HepG2 (cell line): ENCODE measurements around the gene ITPRIPL1. TPM values are rescaled to one million over a fixed set of nuclear protein-coding genes. Genes with fewer than 3 reads are reported as not detected.
A peak's percentile ranks its signal among the peaks of the same experiment; 100 is the strongest.

ENCODE experiments used
- ETV6 ChIP-seq: sonication (generic); formaldehyde crosslinking; conservative IDR thresholded peaks from 2 replicates; pipeline ENCODE4 v1.4.0; 2020; ENCODE audit warnings: missing genetic modification reagents
- FIP1L1 ChIP-seq: fragments of 200-400 bp; formaldehyde crosslinking; IDR thresholded peaks from 2 replicates; pipeline ENCODE4 v1.6.1; 2018; ENCODE audit warnings: low read depth, mild to moderate bottlenecking, low read length, moderate library complexity, borderline replicate concordance; ENCODE audit not compliant: insufficient read depth
- FOXM1 ChIP-seq: sonication (generic); formaldehyde crosslinking; IDR thresholded peaks from 2 replicates; pipeline ENCODE4 v1.5.0; 2020; ENCODE audit warnings: missing genetic modification reagents
- HDAC2 ChIP-seq: sonication (generic); formaldehyde crosslinking; IDR thresholded peaks from 2 replicates; pipeline ENCODE4 v1.4.0; 2020; ENCODE audit warnings: missing genetic modification reagents
- PHB2 ChIP-seq: fragments of 450-650 bp; IDR thresholded peaks from 2 replicates; pipeline ENCODE4 v1.6.1; 2018; ENCODE audit not compliant: partially characterized antibody
- SNAPC2 ChIP-seq: sonication (generic); formaldehyde crosslinking; IDR thresholded peaks from 2 replicates; pipeline ENCODE4 v1.8.1; 2022; ENCODE audit warnings: mild to moderate bottlenecking, missing genetic modification reagents
- TAF1 ChIP-seq: sonication (generic); formaldehyde crosslinking; IDR thresholded peaks from 2 replicates; pipeline ENCODE4 v1.4.0; 2020; ENCODE audit warnings: missing genetic modification reagents
- TFAP4 ChIP-seq: sonication (generic); IDR thresholded peaks from 2 replicates; pipeline ENCODE4 v1.6.1; 2016; ENCODE audit warnings: low read depth, borderline replicate concordance
- XRCC5 ChIP-seq: fragments of 200-400 bp; formaldehyde crosslinking; optimal IDR thresholded peaks from 2 replicates; pipeline ENCODE3; 2017; ENCODE audit warnings: mild to moderate bottlenecking, low read length
- ZBTB42 ChIP-seq: sonication (generic); formaldehyde crosslinking; IDR thresholded peaks from 2 replicates; pipeline ENCODE4 v1.5.0; 2020; ENCODE audit warnings: mild to moderate bottlenecking, missing genetic modification reagents
- ZGPAT ChIP-seq: IDR thresholded peaks from 2 replicates; pipeline ENCODE4 v1.6.1; 2016; ENCODE audit warnings: mild to moderate bottlenecking
- ZHX2 ChIP-seq, 2 experiments: sonication (generic) in 1 of 2; formaldehyde crosslinking in 1 of 2; IDR thresholded peaks; 2 replicates each; pipeline versions ENCODE4 v1.6.1 to v1.9.0; 2014 to 2022; ENCODE audit warnings: antibody characterized with exemption in 1 of 2, borderline replicate concordance in 1 of 2, inconsistent platforms in 1 of 2, low read depth in 1 of 2, missing genetic modification reagents in 1 of 2
- ZNF136 ChIP-seq: sonication (generic); formaldehyde crosslinking; IDR thresholded peaks from 2 replicates; pipeline ENCODE4 v1.8.1; 2022; ENCODE audit warnings: low read depth, mild to moderate bottlenecking, moderate library complexity, missing genetic modification reagents
- ZNF296 ChIP-seq: sonication (generic); formaldehyde crosslinking; conservative IDR thresholded peaks from 2 replicates; pipeline ENCODE4 v1.5.0; 2020; ENCODE audit warnings: mild to moderate bottlenecking, missing genetic modification reagents
- ZNF550 ChIP-seq: sonication (generic); formaldehyde crosslinking; IDR thresholded peaks from 2 replicates; pipeline ENCODE4 v1.4.0; 2020; ENCODE audit warnings: mild to moderate bottlenecking, missing genetic modification reagents, borderline replicate concordance
- ZNF574 ChIP-seq: sonication (generic); formaldehyde crosslinking; IDR thresholded peaks from 2 replicates; pipeline ENCODE4 v1.4.0; 2020; ENCODE audit warnings: missing genetic modification reagents
- ZSCAN21 ChIP-seq: sonication (generic); formaldehyde crosslinking; IDR thresholded peaks from 2 replicates; pipeline ENCODE4 v1.8.0; 2022; ENCODE audit warnings: mild to moderate bottlenecking, missing genetic modification reagents, moderate library complexity, borderline replicate concordance
- ZSCAN31 ChIP-seq: sonication (generic); formaldehyde crosslinking; IDR thresholded peaks from 2 replicates; pipeline ENCODE4 v1.5.0; 2020; ENCODE audit warnings: low read depth, mild to moderate bottlenecking, missing genetic modification reagents
- polyA plus RNA-seq, 8 experiments: library from polyadenylated mRNA; depleted of rRNA in 3 of 8; stranded (reverse) in 7 of 8; unstranded in 1 of 8; fragments of >200 nt; fragmentation: Illumina TruSeq in 4 of 8; extraction: Trizol in 4 of 8; gene quantifications; 2 replicates each; pipeline versions ENCODE4 v1.2.1 to v1.2.3, GENCODE V29; 2011 to 2016; ENCODE audit warnings: low read depth in 4 of 8, missing spikeins in 1 of 8, mixed read lengths in 1 of 8; ENCODE audit not compliant: insufficient read depth in 1 of 8
- total RNA-seq, 5 experiments: library from RNA; depleted of rRNA; stranded (reverse); fragments of >200 nt; fragmentation: Illumina TruSeq; extraction: Trizol; gene quantifications; 2 replicates each; pipeline ENCODE4 v1.2.3, GENCODE V29; 2016; ENCODE audit warnings: low read depth in 1 of 5
- TF ChIP-seq, protein P1 (sequence below): IDR thresholded peaks from 2 replicates; pipeline ENCODE4 v1.6.1; 2016; ENCODE audit warnings: missing genetic modification reagents, missing compliant biosample characterization

ITPRIPL1 gene
- total and polyA plus RNA-seq, 2 of the 13 experiments (the other 11 are each of a cell fraction or from before 2014, with no cell fraction given): 4.3 to 11.7 TPM

DNA sequence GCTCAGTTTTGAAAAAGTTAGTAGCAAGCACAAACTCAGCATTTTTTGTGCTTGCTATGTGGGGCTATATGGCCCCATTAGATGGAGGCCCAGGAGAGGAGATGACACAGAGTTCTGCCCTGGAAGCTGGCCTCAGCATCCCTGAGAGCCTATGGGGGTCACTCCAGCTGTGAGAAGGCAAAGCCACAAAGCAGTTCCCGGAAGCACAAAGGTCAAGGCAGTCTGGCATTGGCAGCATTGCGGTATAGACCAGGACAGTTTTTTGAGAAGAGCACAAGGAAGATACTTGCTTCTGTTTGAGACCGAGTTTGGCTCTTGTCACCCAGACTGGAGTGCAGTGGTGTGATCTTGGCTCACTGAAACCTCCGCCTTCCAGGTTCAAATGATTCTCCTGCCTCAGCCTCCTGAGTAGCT, 7.5 kb upstream of the ITPRIPL1 start (continued):
- TF ChIP-seq, protein P1, sequence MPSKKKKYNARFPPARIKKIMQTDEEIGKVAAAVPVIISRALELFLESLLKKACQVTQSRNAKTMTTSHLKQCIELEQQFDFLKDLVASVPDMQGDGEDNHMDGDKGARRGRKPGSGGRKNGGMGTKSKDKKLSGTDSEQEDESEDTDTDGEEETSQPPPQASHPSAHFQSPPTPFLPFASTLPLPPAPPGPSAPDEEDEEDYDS (CRISPR knock-in tag): no peak
- TF ChIP-seq ZSCAN21 (CRISPR knock-in tag) (no peak), SNAPC2 (CRISPR knock-in tag) (no peak), ZNF136 (no peak), ZNF296 (no peak), ZNF574 (CRISPR knock-in tag) (no peak), ZNF550 (no peak), ZGPAT (CRISPR knock-in tag) (peak; percentile 47; the same call in 1 of the 2 replicates), TAF1 (CRISPR knock-in tag) (0 out of 2 replicates have a peak, but pooled peaks have one; percentile 26), ETV6 (CRISPR knock-in tag) (peak; percentile 99), FIP1L1 (no peak), ZBTB42 (CRISPR knock-in tag) (no peak), FOXM1 (no peak), XRCC5 (peak; percentile 33), TFAP4 (peak; percentile 88), HDAC2 (CRISPR knock-in tag) (peak; percentile 59; the same call in 1 of the 2 replicates), PHB2 (no peak), ZSCAN31 (CRISPR knock-in tag) (no peak), ZHX2 (IDR thresholded peaks at IDR 0.05; ENCODE audit: low read depth) (no peak), ZHX2 (CRISPR knock-in tag; IDR thresholded peaks at IDR 0.05; ENCODE audit: borderline replicate concordance) (no peak)
